ENCODE results near the gene CYTL1.

- TF ChIP-seq CTCF (IDR thresholded peaks at IDR 0.05) (no peak), POLR2AphosphoS5 (IDR thresholded peaks at IDR 0.05) (no peak)
Measured at GRCh38 chr4:5012244-5012898, 6.9 kb downstream of the CYTL1 start.
